Peyer's patch (tissue), 4 donors: ENCODE data around the gene ADORA3.

Source experiments
- CTCF ChIP-seq, 6 experiments: fragments of 450-650 bp in 4 of 6; fragments of 200-600 bp in 2 of 6; sonication (generic) in 1 of 6; IDR thresholded peaks; one replicate each; pipeline ENCODE4 v1.5.1; 2017 to 2019; ENCODE audit warnings: antibody characterized with exemption in 6 of 6, mild to moderate bottlenecking in 3 of 6, moderate library complexity in 1 of 6
- POLR2A ChIP-seq, 2 donors: fragments of 450-650 bp; IDR thresholded peaks; one replicate each; pipeline ENCODE4 v1.5.1; 2017; ENCODE audit warnings: antibody characterized with exemption in 2 of 2, mild to moderate bottlenecking in 2 of 2, moderate library complexity in 2 of 2

- peak in 5 of 6 experiments; percentile 14 to 51 (median 25) for TF ChIP-seq CTCF (IDR thresholded peaks at IDR 0.05)
- no peak for TF ChIP-seq POLR2A (IDR thresholded peaks at IDR 0.05)
Measured at GRCh38 chr1:111516005-111516535, 12.6 kb upstream of the ADORA3 start.
